Stimulated activated CD8-positive, alpha-beta memory T cell treated with anti-CD3 and anti-CD28 coated beads, Interleukin-2, amount 100 ng/mL, for 48 hours (primary cell): ENCODE data around the gene ZNF552.

Source experiments
- DNase-seq, 2 donors: peaks; one replicate each; pipeline ENCODE4 v3.0.0-alpha.2; 2020; ENCODE audit warnings: low read depth in 2 of 2

Gene ZNF552

GRCh38 chr19:57776764-57777296, 37.9 kb downstream of the ZNF552 start:
- no peak for DNase-seq

GRCh38 chr19:57773488-57773887, 41.2 kb downstream of the ZNF552 start:
- no peak for DNase-seq

DNA sequence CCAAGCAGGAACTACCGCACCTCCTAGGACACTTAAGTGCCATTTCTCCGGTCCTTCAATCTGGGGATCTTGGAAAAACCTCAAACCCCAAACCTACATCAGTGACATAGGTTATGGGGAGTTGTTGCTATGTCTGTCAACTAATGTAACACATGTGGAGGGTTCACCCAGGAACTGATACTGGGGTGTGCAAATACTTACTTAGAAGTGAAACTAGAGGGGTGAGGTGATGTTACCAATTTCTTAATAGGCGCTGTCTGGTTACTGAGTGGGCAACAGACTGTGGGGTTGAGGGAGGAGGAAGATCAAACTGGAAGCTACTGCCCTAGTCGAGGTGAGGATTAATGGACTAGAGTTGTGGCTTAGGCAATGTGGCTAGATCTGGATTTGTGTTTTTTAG, 43.3 kb downstream of the ZNF552 start:
- DNase-seq = no peak

GRCh38 chr19:57769345-57770131, 45.2 kb downstream of the ZNF552 start, which contains the start of gene ZNF586:
TSS of gene ZNF586 (plus strand) at chr19:57769676. CDS start at chr19:57769843, 167 bp downstream.
- DNase-seq = peak; percentile 68 to 77

DNA sequence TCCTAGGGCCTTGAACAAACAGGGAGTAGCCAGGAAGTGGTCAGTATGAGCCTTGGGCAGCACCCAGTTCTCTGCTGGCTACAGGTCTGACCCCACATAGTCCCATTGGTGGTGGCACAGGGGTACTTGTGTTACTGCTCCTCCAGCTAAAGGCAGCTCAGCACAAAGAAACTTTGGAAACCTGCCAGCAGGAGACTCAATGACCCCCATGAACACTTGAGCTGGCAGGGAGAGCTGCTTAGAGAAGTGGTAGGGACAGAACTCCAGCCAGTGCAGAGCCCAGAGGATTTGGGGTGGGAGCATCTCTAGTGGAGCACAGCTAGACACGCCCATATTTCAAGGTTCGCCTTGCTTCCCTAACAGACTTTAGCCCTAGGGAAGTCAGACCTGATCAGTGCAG, 55.6 kb downstream of the ZNF552 start:
- no peak for DNase-seq

GRCh38 chr19:57757941-57758340, 56.8 kb downstream of the ZNF552 start:
- DNase-seq = no peak
